ENCODE results near the gene PTPN6.

The PTPN6 gene

DNA sequence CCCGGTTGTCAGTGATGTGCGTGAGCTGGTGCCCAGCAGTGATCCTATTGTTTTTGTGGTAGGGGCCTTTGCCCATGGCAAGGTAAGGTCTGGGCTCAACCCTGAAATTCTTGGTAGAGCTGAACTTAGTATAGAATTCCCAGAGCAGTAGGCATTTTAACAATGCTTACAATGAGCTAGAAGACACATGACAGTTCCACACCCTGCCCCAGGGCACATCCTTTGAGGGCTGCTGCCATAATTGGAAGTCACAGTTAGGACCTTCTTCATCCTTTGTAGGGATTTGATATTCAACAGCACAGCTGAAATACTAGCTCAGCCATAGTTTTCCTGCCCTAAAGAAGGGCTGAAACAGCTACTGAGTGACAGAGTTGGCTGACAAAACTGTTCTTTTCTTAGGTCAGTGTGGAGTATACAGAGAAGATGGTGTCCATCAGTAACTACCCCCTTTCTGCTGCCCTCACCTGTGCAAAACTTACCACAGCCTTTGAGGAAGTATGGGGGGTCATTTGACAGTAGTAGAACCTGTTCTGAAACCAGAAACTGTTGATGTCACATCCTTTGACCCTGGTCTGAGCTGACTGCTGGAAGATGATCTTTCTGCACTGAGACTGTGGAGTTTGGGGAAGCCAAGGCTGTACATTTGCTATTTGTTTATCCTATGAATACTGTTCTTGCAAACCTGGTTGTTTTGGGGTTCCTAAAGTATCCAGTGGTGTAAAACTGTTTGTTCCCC lies 24.3 kb downstream of the PTPN6 start:
- no peak for DNase-seq

DNA sequence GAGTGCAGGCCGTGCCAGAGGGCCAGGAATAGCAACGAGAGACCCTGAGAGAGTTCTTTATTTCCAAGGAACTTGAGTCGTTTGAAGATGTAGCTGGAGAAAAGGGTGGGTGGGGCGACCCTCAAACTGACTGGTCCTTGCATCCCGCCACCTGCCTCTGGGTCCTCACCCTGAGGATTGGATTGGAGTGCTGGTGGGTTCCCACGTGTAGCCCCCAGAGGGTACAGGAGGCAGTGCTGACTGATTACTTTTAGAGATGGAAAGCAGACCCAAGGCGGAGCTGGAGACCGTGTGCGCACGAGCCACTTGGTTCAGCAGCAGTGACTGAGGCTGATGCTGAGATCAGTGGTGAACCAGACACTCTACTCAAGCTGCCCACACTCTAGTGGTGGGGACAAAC lies 26.5 kb downstream of the PTPN6 start:
- no peak for DNase-seq

DNA sequence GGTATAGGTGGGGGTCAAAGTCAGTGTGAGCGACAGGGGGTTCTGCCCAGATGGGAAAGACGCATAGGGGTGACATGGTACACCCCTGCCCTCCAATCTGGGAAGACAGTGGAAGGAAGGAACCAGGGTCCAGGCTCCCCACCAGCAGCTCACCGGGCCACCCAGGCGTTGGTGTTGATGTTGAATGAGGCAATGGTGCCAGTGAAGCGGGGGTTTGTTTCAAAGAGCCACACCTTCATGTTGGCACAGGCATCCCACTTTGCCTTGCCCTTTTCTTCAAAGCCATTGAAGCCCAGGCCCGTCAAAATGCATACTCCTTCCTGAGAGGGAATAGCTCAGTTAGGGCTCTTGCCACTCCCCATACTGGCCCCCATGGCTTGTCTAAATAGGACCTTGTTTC lies 27.0 kb downstream of the PTPN6 start:
- no peak for DNase-seq

DNA sequence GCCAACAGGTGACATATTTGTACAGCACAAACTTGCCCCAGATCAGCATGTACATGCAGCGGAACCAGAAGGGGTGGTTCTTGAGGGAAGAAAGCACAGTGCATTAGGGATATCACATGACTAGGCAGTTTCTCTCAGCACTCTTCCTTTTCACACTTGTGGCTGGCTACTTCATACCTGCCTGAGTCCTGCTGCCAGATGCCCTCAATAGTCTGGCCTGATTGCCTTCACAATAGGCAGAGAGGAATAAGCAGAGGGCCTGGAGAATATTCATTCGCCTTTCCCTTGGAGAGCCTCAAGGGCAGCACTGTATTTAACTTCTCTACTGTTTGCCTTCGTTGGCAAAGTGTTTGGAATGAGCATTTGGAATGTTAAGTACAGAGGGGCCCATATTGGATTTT lies 27.5 kb downstream of the PTPN6 start:
- no peak for DNase-seq

DNA sequence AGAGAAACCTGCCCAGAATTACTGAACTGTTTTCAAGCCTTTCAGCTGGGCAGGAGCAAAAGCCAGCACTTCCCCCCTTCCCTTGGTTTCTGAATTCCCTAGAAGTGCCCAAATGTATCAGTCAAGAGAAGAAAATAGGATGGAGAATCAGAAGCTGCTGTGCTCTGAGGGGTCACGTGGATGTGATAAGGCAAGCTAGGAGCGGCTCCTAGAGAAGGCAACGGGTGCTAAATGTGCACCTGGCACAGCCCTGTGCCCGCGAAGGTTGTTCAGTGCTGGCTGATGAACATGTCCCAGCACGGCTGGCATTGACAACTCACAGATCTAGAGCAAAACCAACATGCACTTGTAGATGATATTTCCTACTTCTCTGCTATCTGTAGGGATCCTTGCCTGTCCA lies 27.9 kb downstream of the PTPN6 start:
- DNase-seq: no peak

DNA sequence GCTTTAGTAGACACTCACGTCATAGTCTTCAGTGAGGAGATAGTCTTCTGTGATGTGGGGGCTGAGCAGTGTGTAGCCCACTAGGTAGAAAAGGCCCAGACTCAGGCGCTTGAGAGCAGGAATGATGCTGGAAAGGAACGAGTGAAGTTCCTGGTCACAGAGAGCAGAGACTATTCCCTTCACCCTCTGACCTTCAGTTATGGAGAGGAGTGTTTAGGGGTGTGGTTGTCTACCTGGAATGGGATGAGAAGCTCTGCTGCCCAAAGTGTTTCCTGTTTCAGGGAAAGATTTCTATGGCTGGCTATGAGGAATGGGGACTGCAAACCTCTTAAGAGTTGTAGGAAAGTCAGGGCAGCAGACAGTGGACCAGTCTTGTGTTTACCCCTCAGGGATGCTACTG lies 28.3 kb downstream of the PTPN6 start:
- no peak for DNase-seq

DNA sequence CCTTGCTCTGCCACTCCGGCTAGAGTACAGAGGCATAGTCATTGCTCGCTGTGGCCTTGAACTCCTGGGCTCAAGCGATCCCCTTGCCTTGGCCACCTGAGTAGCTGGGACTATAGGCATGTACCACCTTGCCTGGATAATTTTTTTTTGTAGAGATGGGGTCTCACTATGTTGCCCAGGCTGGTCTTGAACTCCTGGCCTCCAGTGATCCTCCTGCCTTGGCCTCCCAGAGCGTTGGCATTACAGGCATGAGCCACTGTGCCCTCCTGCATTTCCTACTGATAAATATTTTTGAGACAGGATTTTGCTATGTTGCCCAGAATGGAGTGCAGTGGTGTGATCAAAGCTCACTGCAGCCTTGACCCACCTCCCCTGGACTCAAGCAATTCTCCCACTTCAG lies 28.9 kb downstream of the PTPN6 start:
- no peak for DNase-seq

DNA sequence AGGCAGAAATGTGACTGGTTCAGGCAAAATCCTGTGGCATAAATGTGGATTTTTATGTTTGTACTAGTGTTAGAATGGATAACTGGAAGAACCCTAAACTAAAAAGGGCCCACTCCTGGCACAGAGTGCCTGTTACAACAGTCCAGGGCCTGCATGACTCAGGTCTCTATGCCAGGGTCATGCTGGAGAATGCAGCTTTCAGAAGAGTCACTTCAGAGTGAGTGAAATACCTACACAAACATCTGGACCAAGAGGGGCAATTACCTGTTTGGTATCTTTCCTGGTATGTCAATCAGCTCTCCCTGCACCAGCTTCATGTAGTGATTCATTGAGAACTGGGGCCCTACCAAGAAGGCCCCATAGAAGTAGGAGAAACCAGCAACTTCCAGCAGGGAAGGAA lies 29.6 kb downstream of the PTPN6 start:
- DNase-seq: no peak

DNA sequence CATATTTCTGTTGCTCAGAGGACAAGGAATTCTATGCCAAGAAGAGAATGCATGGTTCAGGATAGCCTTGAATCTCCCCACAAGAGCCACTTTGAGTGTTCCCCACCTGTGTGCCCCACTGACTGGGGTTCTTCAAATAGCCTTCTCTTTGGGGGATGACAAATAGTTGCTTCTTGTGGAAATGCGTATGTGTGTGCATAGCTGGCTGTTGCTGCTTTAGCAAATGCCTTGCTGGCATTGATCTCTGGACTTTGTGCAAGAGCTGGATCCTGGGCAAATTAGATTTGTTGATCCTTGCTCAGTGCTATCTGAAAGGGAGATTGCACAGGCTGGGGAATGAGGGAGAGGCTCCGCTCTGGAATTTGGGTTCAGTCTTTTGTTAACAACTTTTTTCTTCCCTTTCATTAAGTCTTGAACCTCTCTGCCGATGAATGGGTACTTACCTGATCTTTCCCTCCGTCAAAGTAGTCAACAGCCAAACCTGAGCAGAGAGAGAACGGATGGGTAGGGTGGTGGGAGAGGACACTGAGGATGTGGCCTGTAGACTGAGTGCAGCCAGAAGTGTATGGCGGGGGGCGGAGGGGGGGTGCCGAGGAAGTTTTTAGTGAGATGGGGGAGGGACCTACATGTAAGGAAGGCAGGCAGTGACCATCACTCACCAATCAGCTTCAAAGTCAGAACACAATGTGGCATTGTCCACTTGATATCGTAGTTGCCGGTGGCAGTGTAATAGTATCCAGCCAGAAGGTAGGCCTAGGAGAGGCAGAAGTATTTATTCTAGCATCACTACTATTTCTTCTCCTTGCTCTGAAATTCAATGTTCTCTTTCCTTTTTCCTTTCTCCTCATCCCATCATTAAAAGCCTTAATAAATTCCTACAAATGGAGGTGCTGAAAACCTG lies 30.2 kb downstream of the PTPN6 start:
- DNase-seq: no peak

DNA sequence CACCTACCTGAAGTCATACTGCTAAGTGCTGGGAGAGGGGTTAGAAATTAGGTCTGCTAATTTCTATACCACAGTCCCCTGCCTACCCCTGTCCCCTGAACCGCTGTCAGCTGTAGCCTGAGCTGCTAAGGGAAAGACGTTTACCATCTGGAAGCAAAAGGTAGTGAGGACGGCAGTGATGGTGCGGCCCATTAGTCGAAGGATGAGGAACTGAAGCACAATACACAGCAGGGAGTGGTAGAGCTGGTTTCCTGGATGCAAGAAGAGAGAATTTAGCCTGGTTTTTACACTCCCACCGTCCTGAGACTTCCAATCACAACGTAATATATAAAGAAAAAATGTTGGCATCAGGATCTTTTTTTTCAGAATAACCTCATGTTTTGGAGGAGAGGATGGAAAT lies 31.4 kb downstream of the PTPN6 start:
- DNase-seq: no peak

DNA sequence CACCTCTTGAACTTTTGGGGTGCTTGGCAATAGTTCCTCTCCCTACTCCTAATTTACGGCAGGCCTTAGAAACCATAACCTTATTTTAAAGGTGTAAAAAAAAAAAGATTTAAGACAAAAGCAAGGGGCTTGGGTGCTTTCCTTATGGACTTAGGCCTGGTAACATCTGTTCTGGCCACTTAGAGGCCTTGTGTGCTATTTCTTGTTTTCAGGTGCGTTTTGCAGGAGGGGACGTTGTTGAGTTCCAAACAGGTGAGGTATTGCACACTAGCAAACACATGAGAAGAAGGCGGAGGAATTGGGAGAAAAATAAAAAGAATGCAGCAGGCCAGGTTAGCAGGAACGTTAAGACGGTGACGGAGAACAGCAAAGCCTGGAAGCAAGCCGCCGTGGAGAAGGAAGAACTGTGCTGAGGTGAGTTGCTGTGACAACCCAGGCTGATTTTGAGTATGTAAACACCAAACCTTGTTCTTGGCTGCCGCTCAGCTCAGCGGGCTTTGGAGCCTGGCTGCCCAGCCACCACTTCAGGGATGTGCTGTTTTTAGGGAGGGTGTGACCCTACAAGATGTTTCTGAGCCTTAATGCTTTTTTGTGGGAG lies 36.9 kb downstream of the PTPN6 start:
- DNase-seq: no peak

DNA sequence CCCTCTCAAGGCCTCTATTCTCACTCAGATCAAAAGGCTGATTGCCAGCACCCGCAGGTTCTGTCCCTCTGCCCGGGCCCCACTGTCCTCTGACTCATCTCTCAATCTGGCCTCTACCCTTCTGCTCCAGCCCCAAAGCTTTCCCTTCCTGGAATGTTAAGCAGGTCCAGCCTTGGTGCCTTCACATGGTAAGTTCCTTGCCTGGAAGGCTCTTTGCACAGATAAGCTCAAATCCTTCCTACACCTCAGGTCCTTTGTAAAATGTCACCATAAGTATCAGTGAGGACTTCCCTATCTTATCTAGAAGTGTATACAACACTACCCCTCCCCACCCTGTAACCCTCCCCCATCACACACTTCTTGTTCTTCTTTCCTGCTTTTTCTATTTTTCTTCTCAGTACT lies 44.9 kb downstream of the PTPN6 start:
- DNase-seq: no peak

DNA sequence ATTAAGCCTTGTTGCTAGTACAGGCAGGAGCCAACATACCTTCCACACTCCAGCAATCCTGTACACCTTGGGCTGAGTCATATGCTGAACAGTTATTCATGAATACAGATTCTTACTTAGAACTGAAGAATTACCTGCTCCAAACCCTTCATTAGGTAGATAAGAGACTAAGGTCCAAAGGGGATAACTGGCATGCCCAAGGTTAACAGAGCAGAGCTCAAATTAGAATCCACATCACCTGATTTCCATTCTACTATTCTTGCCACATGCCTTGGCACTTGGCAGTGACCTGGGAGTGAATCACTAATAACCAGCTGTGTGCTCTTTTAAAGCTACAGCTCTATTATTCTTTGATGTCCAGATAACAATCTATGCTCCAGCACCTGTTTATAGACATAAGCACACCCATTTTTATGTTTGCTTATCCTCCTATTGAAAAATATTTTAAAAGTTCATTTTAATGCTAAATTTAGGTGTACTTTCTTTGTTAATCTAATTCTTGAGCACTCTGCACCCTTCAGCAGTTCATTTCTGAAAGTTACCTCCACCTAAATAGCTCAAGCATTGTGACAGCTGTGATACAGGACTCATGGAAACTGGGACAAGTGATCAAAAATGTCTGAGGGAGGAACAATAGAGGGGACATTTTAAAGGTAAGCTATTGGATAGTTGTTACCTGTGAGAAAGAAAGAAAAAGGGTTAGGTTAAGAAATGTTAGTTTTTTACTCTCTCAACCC lies 47.7 kb downstream of the PTPN6 start:
- no peak for DNase-seq

DNA sequence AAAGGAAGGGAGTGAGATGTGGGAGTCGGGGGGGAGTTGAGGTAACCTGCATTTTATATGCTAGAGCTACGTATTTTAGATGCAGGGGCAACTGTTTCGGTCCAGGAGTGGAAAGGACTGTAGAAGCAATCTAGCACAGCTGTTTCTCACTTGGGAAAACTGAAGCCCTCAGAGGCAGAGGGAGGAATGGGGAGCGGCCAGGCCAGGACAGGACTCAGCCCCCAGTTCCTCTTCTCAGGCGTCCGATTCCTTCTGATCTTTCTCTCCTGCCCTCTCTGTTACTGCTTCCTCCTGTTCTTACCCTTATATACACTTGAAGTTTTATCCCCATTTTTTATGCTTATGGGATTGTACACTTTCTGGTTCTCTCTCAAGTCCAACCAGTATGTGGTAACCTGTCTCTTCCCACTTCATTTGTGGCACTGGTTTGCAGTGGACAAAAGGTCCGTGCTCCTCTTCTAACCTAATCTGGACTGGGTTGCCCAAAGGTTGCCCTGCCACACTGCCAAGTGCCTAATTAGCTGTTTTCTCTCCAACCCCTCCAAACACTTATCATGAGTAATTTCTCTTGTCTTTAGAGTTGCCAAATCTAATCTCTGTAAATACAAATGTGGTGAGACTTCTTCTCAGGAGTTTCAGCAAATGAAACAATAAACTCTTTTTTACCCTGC lies 50.9 kb downstream of the PTPN6 start:
- no peak for DNase-seq

DNA sequence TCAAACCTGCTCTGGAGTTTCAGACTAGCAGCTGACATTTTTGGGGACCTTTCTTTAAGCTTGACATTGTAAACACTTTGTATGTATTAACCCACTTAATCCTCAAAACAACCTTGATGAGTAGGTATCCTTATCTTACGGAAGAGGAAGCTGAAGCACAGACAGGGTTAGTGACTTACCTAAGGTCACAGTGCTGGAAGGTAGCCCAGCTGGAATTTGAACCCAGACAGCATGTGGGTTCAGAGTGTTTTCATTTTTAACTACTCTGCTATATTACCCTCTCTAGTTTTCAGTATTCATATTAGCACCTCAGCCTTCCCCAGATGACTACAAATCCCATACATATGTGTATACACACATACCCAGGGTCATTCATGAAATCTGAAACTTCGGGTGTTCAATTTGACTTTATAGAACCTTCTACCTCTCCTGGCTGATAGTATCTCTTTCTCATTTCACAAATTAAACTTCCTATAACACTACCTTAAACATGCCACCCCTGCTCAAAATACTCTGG lies 53.2 kb downstream of the PTPN6 start:
- no peak for DNase-seq

DNA sequence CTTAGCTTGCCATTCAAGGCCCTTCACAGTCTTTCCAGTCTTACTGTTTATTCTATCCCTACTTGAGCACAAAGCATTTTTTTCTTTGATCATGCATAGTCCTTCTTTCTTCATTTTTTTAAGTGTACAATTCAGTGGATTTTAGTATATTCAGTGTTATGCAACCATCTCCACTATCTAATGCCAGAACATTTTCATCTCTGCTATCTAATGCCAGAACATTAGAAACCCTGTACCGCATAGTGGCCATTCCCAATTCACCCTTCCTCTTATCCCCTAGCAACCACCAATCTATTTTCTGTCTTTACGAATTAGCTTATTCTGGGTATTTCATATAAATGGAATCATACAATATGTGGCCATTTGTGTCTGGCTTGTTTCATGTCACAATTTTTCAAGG lies 53.7 kb downstream of the PTPN6 start:
- no peak for DNase-seq

DNA sequence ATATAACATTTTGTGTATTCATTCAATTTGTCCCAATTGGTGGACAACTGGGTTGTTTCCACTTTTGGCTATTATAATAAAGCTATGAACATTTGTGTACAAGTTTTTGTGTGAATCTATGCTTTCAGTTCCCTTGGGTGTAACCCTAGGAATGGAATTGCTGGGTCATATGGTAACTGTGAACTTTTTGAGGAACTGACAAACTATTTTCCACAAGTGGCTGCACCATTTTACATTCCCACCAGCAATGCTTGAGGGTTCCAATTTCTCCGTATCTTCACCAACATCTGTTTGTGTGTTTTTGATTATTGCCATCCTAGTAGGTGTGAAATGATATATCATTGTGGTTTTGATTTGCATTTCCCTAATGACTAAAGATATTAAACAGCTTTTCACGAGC lies 54.2 kb downstream of the PTPN6 start:
- no peak for DNase-seq

DNA sequence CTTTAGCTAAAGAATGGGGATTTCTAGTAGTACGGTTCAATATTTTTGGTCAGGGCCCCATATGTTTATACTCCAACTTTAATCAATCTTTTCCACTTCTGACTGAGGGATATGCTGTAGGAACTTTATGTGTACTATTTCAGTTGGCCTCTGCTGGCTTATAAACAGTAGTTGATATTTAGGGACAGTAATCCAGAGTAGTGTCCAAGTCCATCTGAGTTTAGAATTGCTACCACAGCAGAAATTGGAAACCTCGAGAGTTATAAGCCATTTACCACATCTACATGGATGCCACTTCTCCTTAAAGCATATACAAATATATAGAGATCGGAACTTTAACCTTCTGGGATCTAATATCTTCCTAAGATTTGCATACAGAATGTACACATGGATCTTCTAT lies 55.5 kb downstream of the PTPN6 start:
- DNase-seq: no peak

DNA sequence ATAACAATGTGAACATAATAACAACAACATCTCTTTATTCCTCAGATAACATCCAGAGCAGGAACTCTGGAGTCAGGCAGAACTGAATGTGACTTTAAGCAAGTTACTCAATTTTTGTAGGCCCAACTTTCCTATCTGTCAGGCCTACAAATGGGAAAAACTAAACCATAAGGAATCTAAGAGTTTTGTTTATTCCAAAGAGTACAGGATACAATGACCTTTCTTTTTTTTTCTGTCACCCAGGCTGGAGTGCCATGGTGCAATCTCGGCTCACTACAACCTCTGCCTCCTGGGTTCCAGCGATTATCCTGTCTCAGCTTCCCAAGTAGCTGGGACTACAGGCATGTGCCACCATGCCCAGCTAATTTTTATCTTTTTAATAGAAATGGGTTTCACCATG lies 57.7 kb downstream of the PTPN6 start:
- DNase-seq: no peak

DNA sequence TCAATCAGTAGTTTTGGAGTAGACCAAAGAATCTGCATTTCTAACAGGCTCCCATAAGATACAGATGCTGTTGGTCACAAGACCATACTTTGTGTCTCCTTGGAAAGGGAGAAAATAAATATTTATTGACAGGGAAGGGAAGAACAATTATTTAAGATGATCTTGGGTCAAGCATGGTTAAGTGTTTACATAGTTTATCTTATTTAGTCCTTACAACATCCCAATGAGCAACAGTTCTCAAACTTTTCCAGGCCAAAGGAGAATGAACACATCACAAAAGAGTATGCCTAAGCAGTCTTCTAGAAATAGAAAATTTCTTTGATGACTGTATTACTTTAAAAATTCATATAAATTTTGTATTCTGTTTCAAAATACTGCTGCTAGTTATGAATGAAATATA lies 58.4 kb downstream of the PTPN6 start:
- no peak for DNase-seq
